ENCODE results near the gene TSPYL1. TPM values are rescaled to one million over a fixed set of nuclear protein-coding genes. Genes with fewer than 3 reads are reported as not detected.

The TSPYL1 gene
- polyA plus RNA-seq, 1 donor from 2014 or later: 84.8 TPM

DNA sequence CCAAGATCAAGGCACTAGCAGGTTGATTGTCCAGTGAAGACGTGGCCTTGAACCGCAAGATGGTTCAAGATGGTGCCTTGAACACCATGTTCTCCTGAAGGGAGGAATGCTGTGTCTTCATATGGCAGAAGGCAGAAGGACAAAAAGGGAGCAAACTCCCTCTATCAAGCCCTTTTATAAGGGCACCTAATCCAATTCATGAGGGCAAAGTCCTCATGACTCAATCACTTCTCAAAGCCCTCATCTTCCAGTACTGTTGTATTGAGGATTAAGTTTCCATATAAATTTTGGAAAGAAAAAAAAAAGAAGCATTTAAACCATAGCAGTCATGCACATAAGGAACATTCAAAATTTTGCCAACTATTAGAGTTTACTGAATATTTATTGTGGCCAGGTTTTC, 29.9 kb upstream of the TSPYL1 start:
- Histone ChIP-seq H3K27me3 (ENCODE audit: insufficient read depth, low read depth, low read length) (no peaks in the 10 kb centered on the region), H3K4me2 (ENCODE audit: low read length) (no peak overlapping the region), H4K20me1 (ENCODE audit: insufficient read depth) (no peaks in the 10 kb centered on the region), H3K27ac (ENCODE audit: low read length) (no peak overlapping the region), H3K79me2 (replicated peaks; ENCODE audit: insufficient read depth, low read length) (no peaks in the 10 kb centered on the region), H3K9me3 (ENCODE audit: low read length) (no peaks in the 10 kb centered on the region), H3F3A (ENCODE audit: insufficient read depth, low read length, poor library complexity, severe bottlenecking) (no peaks in the 10 kb centered on the region), H2AFZ (ENCODE audit: low read depth, low read length) (no peak overlapping the region), H3K36me3 (ENCODE audit: insufficient read depth, low read length) (no peaks in the 10 kb centered on the region), H3K9me2 (ENCODE audit: insufficient read depth, low read length) (no peaks in the 10 kb centered on the region), H3K4me3 (ENCODE audit: low read length) (no peak overlapping the region), H3K9ac (ENCODE audit: low read length) (no peak overlapping the region)
- TF ChIP-seq EP300 (conservative IDR thresholded peaks at IDR 0.05; ENCODE audit: poor library complexity, severe bottlenecking) (no peak), MXI1 (conservative IDR thresholded peaks at IDR 0.05; ENCODE audit: poor library complexity, severe bottlenecking) (no peak), TAF1 (IDR thresholded peaks at IDR 0.05; ENCODE audit: low read depth) (no peak), EZH2 (IDR thresholded peaks at IDR 0.05; ENCODE audit: borderline replicate concordance, insufficient read depth, low read length, poor library complexity, severe bottlenecking) (no peak), SMC3 (conservative IDR thresholded peaks at IDR 0.05; ENCODE audit: poor library complexity) (no peak), RAD21 (conservative IDR thresholded peaks at IDR 0.05) (no peak), POLR2AphosphoS5 (IDR thresholded peaks at IDR 0.05) (no peak)
- TF ChIP-seq, protein P1, sequence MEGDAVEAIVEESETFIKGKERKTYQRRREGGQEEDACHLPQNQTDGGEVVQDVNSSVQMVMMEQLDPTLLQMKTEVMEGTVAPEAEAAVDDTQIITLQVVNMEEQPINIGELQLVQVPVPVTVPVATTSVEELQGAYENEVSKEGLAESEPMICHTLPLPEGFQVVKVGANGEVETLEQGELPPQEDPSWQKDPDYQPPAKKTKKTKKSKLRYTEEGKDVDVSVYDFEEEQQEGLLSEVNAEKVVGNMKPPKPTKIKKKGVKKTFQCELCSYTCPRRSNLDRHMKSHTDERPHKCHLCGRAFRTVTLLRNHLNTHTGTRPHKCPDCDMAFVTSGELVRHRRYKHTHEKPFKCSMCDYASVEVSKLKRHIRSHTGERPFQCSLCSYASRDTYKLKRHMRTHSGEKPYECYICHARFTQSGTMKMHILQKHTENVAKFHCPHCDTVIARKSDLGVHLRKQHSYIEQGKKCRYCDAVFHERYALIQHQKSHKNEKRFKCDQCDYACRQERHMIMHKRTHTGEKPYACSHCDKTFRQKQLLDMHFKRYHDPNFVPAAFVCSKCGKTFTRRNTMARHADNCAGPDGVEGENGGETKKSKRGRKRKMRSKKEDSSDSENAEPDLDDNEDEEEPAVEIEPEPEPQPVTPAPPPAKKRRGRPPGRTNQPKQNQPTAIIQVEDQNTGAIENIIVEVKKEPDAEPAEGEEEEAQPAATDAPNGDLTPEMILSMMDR (IDR thresholded peaks at IDR 0.05; ENCODE audit: poor library complexity, severe bottlenecking): no peak
- TF ChIP-seq, protein P2, sequence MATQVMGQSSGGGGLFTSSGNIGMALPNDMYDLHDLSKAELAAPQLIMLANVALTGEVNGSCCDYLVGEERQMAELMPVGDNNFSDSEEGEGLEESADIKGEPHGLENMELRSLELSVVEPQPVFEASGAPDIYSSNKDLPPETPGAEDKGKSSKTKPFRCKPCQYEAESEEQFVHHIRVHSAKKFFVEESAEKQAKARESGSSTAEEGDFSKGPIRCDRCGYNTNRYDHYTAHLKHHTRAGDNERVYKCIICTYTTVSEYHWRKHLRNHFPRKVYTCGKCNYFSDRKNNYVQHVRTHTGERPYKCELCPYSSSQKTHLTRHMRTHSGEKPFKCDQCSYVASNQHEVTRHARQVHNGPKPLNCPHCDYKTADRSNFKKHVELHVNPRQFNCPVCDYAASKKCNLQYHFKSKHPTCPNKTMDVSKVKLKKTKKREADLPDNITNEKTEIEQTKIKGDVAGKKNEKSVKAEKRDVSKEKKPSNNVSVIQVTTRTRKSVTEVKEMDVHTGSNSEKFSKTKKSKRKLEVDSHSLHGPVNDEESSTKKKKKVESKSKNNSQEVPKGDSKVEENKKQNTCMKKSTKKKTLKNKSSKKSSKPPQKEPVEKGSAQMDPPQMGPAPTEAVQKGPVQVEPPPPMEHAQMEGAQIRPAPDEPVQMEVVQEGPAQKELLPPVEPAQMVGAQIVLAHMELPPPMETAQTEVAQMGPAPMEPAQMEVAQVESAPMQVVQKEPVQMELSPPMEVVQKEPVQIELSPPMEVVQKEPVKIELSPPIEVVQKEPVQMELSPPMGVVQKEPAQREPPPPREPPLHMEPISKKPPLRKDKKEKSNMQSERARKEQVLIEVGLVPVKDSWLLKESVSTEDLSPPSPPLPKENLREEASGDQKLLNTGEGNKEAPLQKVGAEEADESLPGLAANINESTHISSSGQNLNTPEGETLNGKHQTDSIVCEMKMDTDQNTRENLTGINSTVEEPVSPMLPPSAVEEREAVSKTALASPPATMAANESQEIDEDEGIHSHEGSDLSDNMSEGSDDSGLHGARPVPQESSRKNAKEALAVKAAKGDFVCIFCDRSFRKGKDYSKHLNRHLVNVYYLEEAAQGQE (IDR thresholded peaks at IDR 0.05; ENCODE audit: borderline replicate concordance): no peak

DNA sequence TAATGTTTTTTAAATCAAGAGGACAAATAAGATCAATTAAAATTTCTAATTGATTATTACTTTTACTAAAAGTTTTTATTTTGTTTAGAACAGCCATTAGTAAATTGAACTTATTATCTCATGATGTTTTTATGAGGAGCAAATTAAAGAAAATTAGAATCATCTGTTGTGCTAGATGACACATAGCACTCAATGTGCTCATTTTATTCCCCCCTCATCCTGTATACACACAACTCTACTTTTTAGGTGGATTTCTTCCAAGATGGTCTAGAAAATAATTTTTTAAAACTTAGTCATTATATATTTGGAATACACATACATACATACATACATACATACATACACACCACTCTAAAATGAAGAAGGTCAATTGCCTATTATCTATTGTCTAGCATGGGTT, 29.3 kb upstream of the TSPYL1 start:
- Histone ChIP-seq H4K20me1 (ENCODE audit: insufficient read depth) (no peaks in the 10 kb centered on the region), H3K9me2 (ENCODE audit: insufficient read depth, low read length) (no peaks in the 10 kb centered on the region), H3K36me3 (ENCODE audit: insufficient read depth, low read length) (no peaks in the 10 kb centered on the region), H3F3A (ENCODE audit: insufficient read depth, low read length, poor library complexity, severe bottlenecking) (no peaks in the 10 kb centered on the region), H2AFZ (ENCODE audit: low read depth, low read length) (no peak overlapping the region), H3K4me2 (ENCODE audit: low read length) (no peak overlapping the region), H3K79me2 (replicated peaks; ENCODE audit: insufficient read depth, low read length) (no peaks in the 10 kb centered on the region), H3K27me3 (ENCODE audit: insufficient read depth, low read depth, low read length) (no peaks in the 10 kb centered on the region), H3K4me3 (ENCODE audit: low read length) (no peak overlapping the region), H3K27ac (ENCODE audit: low read length) (no peak overlapping the region), H3K9ac (ENCODE audit: low read length) (no peak overlapping the region), H3K9me3 (ENCODE audit: low read length) (no peaks in the 10 kb centered on the region)
- TF ChIP-seq TAF1 (IDR thresholded peaks at IDR 0.05; ENCODE audit: low read depth) (no peak), EZH2 (IDR thresholded peaks at IDR 0.05; ENCODE audit: borderline replicate concordance, insufficient read depth, low read length, poor library complexity, severe bottlenecking) (no peak), SMC3 (conservative IDR thresholded peaks at IDR 0.05; ENCODE audit: poor library complexity) (no peak), EP300 (conservative IDR thresholded peaks at IDR 0.05; ENCODE audit: poor library complexity, severe bottlenecking) (no peak), POLR2AphosphoS5 (IDR thresholded peaks at IDR 0.05) (no peak), RAD21 (conservative IDR thresholded peaks at IDR 0.05) (no peak), MXI1 (conservative IDR thresholded peaks at IDR 0.05; ENCODE audit: poor library complexity, severe bottlenecking) (no peak)
- TF ChIP-seq, protein P1 (IDR thresholded peaks at IDR 0.05; ENCODE audit: poor library complexity, severe bottlenecking): no peak
- TF ChIP-seq, protein P2 (IDR thresholded peaks at IDR 0.05; ENCODE audit: borderline replicate concordance): no peak
